LNCaP clone FGC (cell line): Measurements from ENCODE around the gene BABAM2.
"Not testable (repeated sequence)": the region's sequence is repeated elsewhere in the genome, so short reads cannot be mapped to it uniquely, and the experiment has no call there.

ENCODE experiments used
- DNase-seq: peaks from one replicate; pipeline ENCODE4 v3.0.0-alpha.2; 2011; ENCODE audit warnings: low read depth
- H3K4me3 ChIP-seq: 2 replicates; pipeline ENCODE4 v1.5.1; 2011; ENCODE audit warnings: mild to moderate bottlenecking, low read depth, low read length, control low read depth
- CTCF ChIP-seq: IDR thresholded peaks from 2 replicates; pipeline ENCODE4 v1.5.1; 2012; ENCODE audit warnings: mild to moderate bottlenecking; ENCODE audit not compliant: control insufficient read depth, insufficient read depth; ENCODE audit errors: extremely low read depth

BABAM2 gene

GRCh38 chr2:28334527-28334894 is 444.0 kb downstream of the BABAM2 start:
- no peak for TF ChIP-seq CTCF
- DNase-seq = no peak
- no peak overlapping the region for H3K4me3 ChIP-seq

- not testable (repeated sequence) for H3K4me3 ChIP-seq, DNase-seq
Measured at GRCh38 chr2:28335265-28335664, 444.7 kb downstream of the BABAM2 start.

- TF ChIP-seq CTCF = no peak
- no peak overlapping the region for H3K4me3 ChIP-seq
- no peak for DNase-seq
Measured at GRCh38 chr2:28335666-28336065, 445.1 kb downstream of the BABAM2 start.

- no peak for DNase-seq
- no peak overlapping the region for H3K4me3 ChIP-seq
- no peak for TF ChIP-seq CTCF
Measured at GRCh38 chr2:28336264-28336980, 445.9 kb downstream of the BABAM2 start.

- no peak for TF ChIP-seq CTCF
- H3K4me3 ChIP-seq = no peak overlapping the region
- DNase-seq = no peak
Measured at GRCh38 chr2:28336982-28337627, 446.6 kb downstream of the BABAM2 start.

- no peak overlapping the region for H3K4me3 ChIP-seq
- TF ChIP-seq CTCF = no peak
- no peak for DNase-seq
Measured at GRCh38 chr2:28338046-28338817, 447.7 kb downstream of the BABAM2 start.

- no peak overlapping the region for H3K4me3 ChIP-seq
- TF ChIP-seq CTCF = no peak
- DNase-seq = no peak
Measured at GRCh38 chr2:28338831-28339321, 448.3 kb downstream of the BABAM2 start.
